HepG2 (cell line): ENCODE data around the gene NUP93. TPM values are rescaled to one million over a fixed set of nuclear protein-coding genes. Genes with fewer than 3 reads are reported as not detected.
A peak's percentile ranks its signal among the peaks of the same experiment; 100 is the strongest.

ENCODE experiments used
- CBX2 ChIP-seq, 2 experiments: fragments of 200-600 bp in 1 of 2; sonication (generic); formaldehyde crosslinking in 1 of 2; IDR thresholded peaks; 2 replicates each; pipeline versions ENCODE4 v1.7.0 to v1.8.1; 2018 to 2022; ENCODE audit warnings: low read depth in 2 of 2, low read length in 1 of 2, mild to moderate bottlenecking in 1 of 2, missing genetic modification reagents in 1 of 2
- CBX5 ChIP-seq: sonication (generic); formaldehyde crosslinking; IDR thresholded peaks from 2 replicates; pipeline ENCODE4 v1.4.0; 2020; ENCODE audit warnings: missing genetic modification reagents, borderline replicate concordance
- DBP ChIP-seq: sonication (generic); formaldehyde crosslinking; IDR thresholded peaks from 2 replicates; pipeline ENCODE4 v1.4.0; 2020; ENCODE audit warnings: missing genetic modification reagents; ENCODE audit errors: not compliant biosample characterization
- FOXK2 ChIP-seq: fragments of 450-650 bp; IDR thresholded peaks from 2 replicates; pipeline ENCODE4 v1.6.1; 2016
- GTF2F1 ChIP-seq: fragments of 150-350 bp; IDR thresholded peaks from 2 replicates; pipeline ENCODE4 v1.6.1; 2014; ENCODE audit warnings: low read length
- HNRNPK ChIP-seq: fragments of 200-400 bp; formaldehyde crosslinking; IDR thresholded peaks from 2 replicates; pipeline ENCODE4 v1.6.1; 2018; ENCODE audit warnings: low read length, low read depth, moderate library complexity, mild to moderate bottlenecking; ENCODE audit not compliant: poor library complexity, severe bottlenecking
- HOXD1 ChIP-seq: sonication (generic); formaldehyde crosslinking; IDR thresholded peaks from 2 replicates; pipeline ENCODE4 v1.5.0; 2020; ENCODE audit warnings: missing genetic modification reagents
- MEIS2 ChIP-seq: sonication (generic); formaldehyde crosslinking; IDR thresholded peaks from 2 replicates; pipeline ENCODE4 v1.9.0; 2021; ENCODE audit warnings: mild to moderate bottlenecking, missing genetic modification reagents
- MXD4 ChIP-seq: IDR thresholded peaks from 2 replicates; pipeline ENCODE4 v1.6.1; 2016; ENCODE audit warnings: mild to moderate bottlenecking, missing biosample characterization, missing genetic modification reagents
- PAWR ChIP-seq: sonication (generic); formaldehyde crosslinking; IDR thresholded peaks from 2 replicates; pipeline ENCODE4 v1.4.0; 2020; ENCODE audit warnings: missing genetic modification reagents, mild to moderate bottlenecking, borderline replicate concordance
- PHF20 ChIP-seq: sonication (generic); formaldehyde crosslinking; IDR thresholded peaks from 2 replicates; pipeline ENCODE4 v1.5.0; 2020; ENCODE audit warnings: mild to moderate bottlenecking, missing genetic modification reagents
- POLR2A ChIP-seq, 2 experiments: IDR thresholded peaks; 2 replicates each; pipeline ENCODE4 v1.6.1; 2011; ENCODE audit warnings: low read depth in 2 of 2, low read length in 2 of 2, mild to moderate bottlenecking in 1 of 2, moderate library complexity in 1 of 2; ENCODE audit not compliant: insufficient read depth in 1 of 2
- RARG ChIP-seq: sonication (generic); formaldehyde crosslinking; IDR thresholded peaks from 2 replicates; pipeline ENCODE4 v1.4.0; 2020; ENCODE audit warnings: low read depth, mild to moderate bottlenecking, missing genetic modification reagents
- SKI ChIP-seq: fragments of 450-650 bp; IDR thresholded peaks from one replicate; pipeline ENCODE4 v1.6.1; 2018; ENCODE audit warnings: mild to moderate bottlenecking; ENCODE audit not compliant: partially characterized antibody
- SMARCC2 ChIP-seq: fragments of 450-650 bp; IDR thresholded peaks from 2 replicates; pipeline ENCODE4 v1.6.1; 2017; ENCODE audit warnings: antibody characterized with exemption, mild to moderate bottlenecking
- SP2 ChIP-seq: sonication (generic); formaldehyde crosslinking; IDR thresholded peaks from 2 replicates; pipeline ENCODE4 v1.5.1; 2020; ENCODE audit warnings: mild to moderate bottlenecking, missing genetic modification reagents
- SSRP1 ChIP-seq: IDR thresholded peaks from 2 replicates; pipeline ENCODE4 v1.6.1; 2016; ENCODE audit warnings: control low read depth
- TBX2 ChIP-seq: sonication (generic); formaldehyde crosslinking; IDR thresholded peaks from 2 replicates; pipeline ENCODE4 v1.5.0; 2020; ENCODE audit warnings: missing genetic modification reagents, mild to moderate bottlenecking, borderline replicate concordance
- TIGD3 ChIP-seq: sonication (generic); formaldehyde crosslinking; IDR thresholded peaks from 2 replicates; pipeline ENCODE4 v1.5.1; 2020; ENCODE audit warnings: mild to moderate bottlenecking, missing genetic modification reagents, borderline replicate concordance
- ZFY ChIP-seq: sonication (generic); formaldehyde crosslinking; IDR thresholded peaks from 2 replicates; pipeline ENCODE4 v1.4.0; 2020; ENCODE audit warnings: missing genetic modification reagents
- ZKSCAN5 ChIP-seq: sonication (generic); formaldehyde crosslinking; IDR thresholded peaks from 2 replicates; pipeline ENCODE4 v1.5.1; 2020; ENCODE audit warnings: mild to moderate bottlenecking, missing genetic modification reagents
- ZNF326 ChIP-seq: sonication (generic); formaldehyde crosslinking; IDR thresholded peaks from 2 replicates; pipeline ENCODE4 v1.4.0; 2020; ENCODE audit warnings: missing genetic modification reagents, borderline replicate concordance
- ZNF350 ChIP-seq: sonication (generic); formaldehyde crosslinking; IDR thresholded peaks from 2 replicates; pipeline ENCODE4 v1.4.0; 2020; ENCODE audit warnings: mild to moderate bottlenecking, low read depth, missing genetic modification reagents, borderline replicate concordance
- ZNF354B ChIP-seq: sonication (generic); formaldehyde crosslinking; IDR thresholded peaks from 2 replicates; pipeline ENCODE4 v1.8.0; 2022; ENCODE audit warnings: mild to moderate bottlenecking, missing genetic modification reagents
- ZNF530 ChIP-seq: sonication (generic); formaldehyde crosslinking; IDR thresholded peaks from 2 replicates; pipeline ENCODE4 v1.5.0; 2020; ENCODE audit warnings: low read depth, mild to moderate bottlenecking, missing genetic modification reagents
- ZNF552 ChIP-seq: sonication (generic); formaldehyde crosslinking; IDR thresholded peaks from 2 replicates; pipeline ENCODE4 v1.9.0; 2022; ENCODE audit warnings: missing genetic modification reagents, mild to moderate bottlenecking, borderline replicate concordance
- ZNF768 ChIP-seq: sonication (generic); formaldehyde crosslinking; IDR thresholded peaks from 2 replicates; pipeline ENCODE4 v1.4.0; 2020; ENCODE audit warnings: missing genetic modification reagents
- ZSCAN12 ChIP-seq: sonication (generic); formaldehyde crosslinking; IDR thresholded peaks from 2 replicates; pipeline ENCODE4 v1.9.0; 2021; ENCODE audit warnings: mild to moderate bottlenecking, missing genetic modification reagents
- polyA plus RNA-seq, 8 experiments: library from polyadenylated mRNA; depleted of rRNA in 3 of 8; stranded (reverse) in 7 of 8; unstranded in 1 of 8; fragments of >200 nt; fragmentation: Illumina TruSeq in 4 of 8; extraction: Trizol in 4 of 8; gene quantifications; 2 replicates each; pipeline versions ENCODE4 v1.2.1 to v1.2.3, GENCODE V29; 2011 to 2016; ENCODE audit warnings: low read depth in 4 of 8, missing spikeins in 1 of 8, mixed read lengths in 1 of 8; ENCODE audit not compliant: insufficient read depth in 1 of 8
- total RNA-seq, 5 experiments: library from RNA; depleted of rRNA; stranded (reverse); fragments of >200 nt; fragmentation: Illumina TruSeq; extraction: Trizol; gene quantifications; 2 replicates each; pipeline ENCODE4 v1.2.3, GENCODE V29; 2016; ENCODE audit warnings: low read depth in 1 of 5
- TF ChIP-seq, protein P1 (sequence below): IDR thresholded peaks from 2 replicates; pipeline ENCODE4 v1.6.1; 2016; ENCODE audit warnings: missing compliant biosample characterization, missing genetic modification reagents, borderline replicate concordance

Gene NUP93
- total and polyA plus RNA-seq, 2 of the 13 experiments (the other 11 are each of a cell fraction or from before 2014, with no cell fraction given), result 58.5 to 140 TPM

DNA sequence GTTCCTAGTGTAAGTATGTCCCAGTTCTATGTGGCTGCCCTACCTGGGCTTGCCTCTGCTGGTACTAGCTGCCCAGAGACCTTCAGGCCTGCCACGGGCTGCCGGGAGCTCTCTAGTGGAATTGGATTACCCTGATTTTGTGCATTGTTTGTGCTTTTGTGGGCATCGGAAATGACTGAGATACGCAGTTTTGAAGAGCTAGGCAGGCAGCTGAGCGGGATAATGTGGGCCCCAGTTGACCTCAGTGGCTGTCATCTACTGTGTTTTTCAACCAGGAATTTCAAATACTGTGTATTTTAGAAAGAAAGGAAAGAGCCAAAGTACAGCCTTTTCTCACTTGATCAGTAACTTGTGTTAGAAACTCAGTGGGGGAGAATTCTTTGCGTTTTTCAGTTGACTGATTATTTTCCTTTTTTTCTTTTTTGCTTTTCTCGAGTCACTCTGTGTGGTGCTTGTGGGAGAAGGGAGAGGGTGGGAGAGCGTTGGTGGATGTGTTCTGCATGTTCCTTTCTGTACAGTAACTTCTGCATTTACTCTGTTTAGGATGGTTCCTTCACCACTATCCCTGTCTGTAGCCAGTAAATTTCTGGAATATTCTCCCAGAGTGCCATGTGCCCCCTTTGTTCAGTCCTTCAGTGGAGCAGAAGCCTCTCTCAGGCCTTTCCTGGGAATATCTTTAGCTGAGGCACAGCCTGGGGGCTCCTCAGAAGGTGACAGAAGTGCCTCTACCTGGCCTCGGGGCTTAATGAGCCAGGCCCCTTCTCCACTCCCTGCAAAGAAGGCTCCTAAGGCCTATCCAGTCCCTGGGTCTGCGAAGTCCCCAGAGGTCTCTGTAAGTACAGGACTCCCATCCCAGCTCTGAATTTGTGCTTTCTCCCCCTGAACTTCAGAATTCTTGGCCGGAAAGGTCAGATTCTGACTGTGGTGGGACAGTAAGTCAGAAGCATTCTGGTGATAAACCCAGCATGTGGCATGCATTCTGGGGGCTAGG lies 120.1 kb downstream of the NUP93 start (continued):
- TF ChIP-seq TBX2 (CRISPR knock-in tag) (peak; percentile 66; the same call in 1 of the 2 replicates), MEIS2 (CRISPR knock-in tag) (peak; percentile 24; the same call in 1 of the 2 replicates), HOXD1 (CRISPR knock-in tag) (no peak), HNRNPK (no peak), SKI (no peak), RARG (CRISPR knock-in tag) (no peak), DBP (CRISPR knock-in tag) (no peak), ZKSCAN5 (CRISPR knock-in tag) (no peak), ZNF350 (CRISPR knock-in tag) (no peak), GTF2F1 (no peak), ZNF530 (CRISPR knock-in tag) (no peak), ZNF552 (CRISPR knock-in tag) (no peak), ZSCAN12 (CRISPR knock-in tag) (no peak), ZNF326 (CRISPR knock-in tag) (no peak), CBX5 (CRISPR knock-in tag) (no peak), CBX2 (IDR thresholded peaks at IDR 0.05; ENCODE audit: low read depth, low read length) (no peak), CBX2 (CRISPR knock-in tag; IDR thresholded peaks at IDR 0.05; ENCODE audit: low read depth) (no peak), FOXK2 (no peak), TIGD3 (CRISPR knock-in tag) (no peak), POLR2A (IDR thresholded peaks at IDR 0.05; ENCODE audit: insufficient read depth in 1 of 2, low read depth in 2 of 2, low read length in 2 of 2) (peak in 1 of 2 experiments; percentile 17; a peak in 1 of 4 replicates), SMARCC2 (no peak), ZFY (CRISPR knock-in tag) (no peak; the same call in 1 of the 2 replicates), SP2 (no peak), PAWR (CRISPR knock-in tag) (no peak), SSRP1 (CRISPR knock-in tag) (no peak), PHF20 (CRISPR knock-in tag) (no peak), ZNF768 (CRISPR knock-in tag) (0 out of 2 replicates have a peak, but pooled peaks have one; percentile 13), MXD4 (CRISPR knock-in tag) (no peak), ZNF354B (CRISPR knock-in tag) (no peak)
- TF ChIP-seq, protein P1, sequence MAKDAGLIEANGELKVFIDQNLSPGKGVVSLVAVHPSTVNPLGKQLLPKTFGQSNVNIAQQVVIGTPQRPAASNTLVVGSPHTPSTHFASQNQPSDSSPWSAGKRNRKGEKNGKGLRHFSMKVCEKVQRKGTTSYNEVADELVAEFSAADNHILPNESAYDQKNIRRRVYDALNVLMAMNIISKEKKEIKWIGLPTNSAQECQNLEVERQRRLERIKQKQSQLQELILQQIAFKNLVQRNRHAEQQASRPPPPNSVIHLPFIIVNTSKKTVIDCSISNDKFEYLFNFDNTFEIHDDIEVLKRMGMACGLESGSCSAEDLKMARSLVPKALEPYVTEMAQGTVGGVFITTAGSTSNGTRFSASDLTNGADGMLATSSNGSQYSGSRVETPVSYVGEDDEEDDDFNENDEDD (CRISPR knock-in tag), result no peak
